GM03348 (cell line): ENCODE measurements around the gene DCDC1.
"Not testable (repeated sequence)": the region's sequence is repeated elsewhere in the genome, so short reads cannot be mapped to it uniquely, and the experiment has no call there.

Experiments used
- DNase-seq: peaks from one replicate; pipeline ENCODE4 v3.0.0; 2012; ENCODE audit warnings: low spot score

Gene DCDC1

GRCh38 chr11:30990625-30991296 is 378.8 kb downstream of the DCDC1 start:
- DNase-seq, result no peak

- no peak for DNase-seq
Observed at GRCh38 chr11:30987819-30988218, 381.7 kb downstream of the DCDC1 start.

- DNase-seq, result no peak
Observed at GRCh38 chr11:30985536-30985935, 384.0 kb downstream of the DCDC1 start.

GRCh38 chr11:30984827-30985226 is 384.7 kb downstream of the DCDC1 start:
- no peak for DNase-seq

GRCh38 chr11:30984442-30984816 is 385.1 kb downstream of the DCDC1 start:
- DNase-seq, result no peak

- no peak for DNase-seq
Observed at GRCh38 chr11:30983776-30984441, 385.6 kb downstream of the DCDC1 start.

- DNase-seq, result no peak
Observed at GRCh38 chr11:30983143-30983542, 386.4 kb downstream of the DCDC1 start.

- no peak for DNase-seq
Observed at GRCh38 chr11:30967579-30967978, 402.0 kb downstream of the DCDC1 start.

GRCh38 chr11:30960387-30960992 is 409.0 kb downstream of the DCDC1 start:
- DNase-seq, result peak; percentile 32

- no peak for DNase-seq
Observed at GRCh38 chr11:30956751-30957150, 412.8 kb downstream of the DCDC1 start.

- no peak for DNase-seq
Observed at GRCh38 chr11:30949838-30950237, 419.7 kb downstream of the DCDC1 start.

GRCh38 chr11:30947715-30948114 is 421.8 kb downstream of the DCDC1 start:
- not testable (repeated sequence) for DNase-seq

GRCh38 chr11:30938810-30939209 is 430.7 kb downstream of the DCDC1 start:
- no peak for DNase-seq

GRCh38 chr11:30938171-30938570 is 431.4 kb downstream of the DCDC1 start:
- no peak for DNase-seq

GRCh38 chr11:30936491-30936890 is 433.0 kb downstream of the DCDC1 start:
- no peak for DNase-seq

- no peak for DNase-seq
Observed at GRCh38 chr11:30935861-30936260, 433.7 kb downstream of the DCDC1 start.

- no peak for DNase-seq
Observed at GRCh38 chr11:30926130-30926529, 443.4 kb downstream of the DCDC1 start.

- DNase-seq, result no peak
Observed at GRCh38 chr11:30921811-30922210, 447.7 kb downstream of the DCDC1 start.

- DNase-seq, result no peak
Observed at GRCh38 chr11:30919389-30920152, 450.0 kb downstream of the DCDC1 start.

GRCh38 chr11:30917859-30918478 is 451.6 kb downstream of the DCDC1 start:
- peak; percentile 44 for DNase-seq

- no peak for DNase-seq
Observed at GRCh38 chr11:30917266-30917665, 452.3 kb downstream of the DCDC1 start.

- no peak for DNase-seq
Observed at GRCh38 chr11:30916764-30917163, 452.8 kb downstream of the DCDC1 start.
